NCI-H2171 (cell line): Measurements from ENCODE around the gene ADCY9.

Source experiments
- DNase-seq: peaks from one replicate; lab custom pipeline; 2025; lab: John Stamatoyannopoulos, UW

Gene ADCY9

GRCh38 chr16:3912897-3913296 is 203.3 kb downstream of the ADCY9 start:
- no peak for DNase-seq
